ENCODE measurements around the gene SMIM7.

Gene SMIM7

DNA sequence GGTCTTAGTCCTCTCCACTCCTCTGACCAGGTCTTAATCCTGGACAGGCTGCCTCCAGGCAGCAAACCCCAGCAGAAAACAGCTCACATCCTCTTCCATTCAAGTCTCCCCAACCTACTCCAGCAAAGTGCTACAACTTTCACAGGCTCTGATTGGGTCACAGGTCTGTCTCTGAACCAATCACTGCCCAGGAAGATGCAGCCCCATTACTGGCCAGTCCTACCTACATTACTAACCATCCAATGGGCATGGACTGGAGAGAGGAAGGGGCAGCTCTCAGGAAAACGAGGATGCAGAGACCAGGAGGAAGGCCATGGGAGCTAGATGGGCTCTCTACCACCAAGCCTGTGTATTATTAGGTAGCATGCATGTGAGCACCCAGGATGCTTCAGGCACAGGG is 44.1 kb downstream of the SMIM7 start:
- TF ChIP-seq POLR2AphosphoS5 (IDR thresholded peaks at IDR 0.05; ENCODE audit: low read depth, low read length) = no peak
- TF ChIP-seq POLR2A (IDR thresholded peaks at IDR 0.05; ENCODE audit: low read depth, low read length) = no peak
- no peak for TF ChIP-seq TAF1 (IDR thresholded peaks at IDR 0.05; ENCODE audit: borderline replicate concordance, low read depth, low read length)
- DNase-seq (ENCODE audit: insufficient read length) = no peak
- no peak for FAIRE-seq

GRCh38 chr19:16614941-16615340 is 45.0 kb downstream of the SMIM7 start:
- TF ChIP-seq POLR2A (IDR thresholded peaks at IDR 0.05; ENCODE audit: low read depth, low read length) (no peak), TAF1 (IDR thresholded peaks at IDR 0.05; ENCODE audit: borderline replicate concordance, low read depth, low read length) (no peak)
- no peak for FAIRE-seq
- no peak for DNase-seq (ENCODE audit: insufficient read length)

GRCh38 chr19:16613841-16614240 is 46.1 kb downstream of the SMIM7 start:
- TF ChIP-seq POLR2AphosphoS5 (IDR thresholded peaks at IDR 0.05; ENCODE audit: low read depth, low read length) (no peak), TAF1 (IDR thresholded peaks at IDR 0.05; ENCODE audit: borderline replicate concordance, low read depth, low read length) (no peak), POLR2A (IDR thresholded peaks at IDR 0.05; ENCODE audit: low read depth, low read length) (no peak)
- FAIRE-seq = no peak
- no peak for DNase-seq (ENCODE audit: insufficient read length)

DNA sequence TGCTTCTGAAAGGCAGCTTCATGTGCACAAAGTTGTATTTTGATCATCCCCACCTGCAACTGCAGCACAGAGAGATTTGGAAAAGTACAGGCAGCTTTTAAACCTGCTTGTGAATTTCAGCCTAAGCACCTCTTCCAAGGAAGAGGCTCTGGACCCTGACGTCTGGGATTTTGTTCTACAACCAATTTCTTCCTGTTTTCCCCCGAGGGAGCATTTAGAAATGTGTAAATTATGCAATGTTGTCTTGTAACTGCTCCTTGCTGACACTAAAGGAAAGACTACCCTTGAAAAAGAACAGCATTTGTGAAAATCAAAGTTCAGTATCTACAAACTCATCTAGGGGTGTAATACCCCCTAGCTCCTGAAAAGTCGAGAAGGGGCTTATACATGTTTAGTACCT is 47.3 kb downstream of the SMIM7 start:
- no peak for DNase-seq (ENCODE audit: insufficient read length)
- FAIRE-seq = no peak
- TF ChIP-seq POLR2A (IDR thresholded peaks at IDR 0.05; ENCODE audit: low read depth, low read length) = no peak
- no peak for TF ChIP-seq TAF1 (IDR thresholded peaks at IDR 0.05; ENCODE audit: borderline replicate concordance, low read depth, low read length)
- no peak for TF ChIP-seq POLR2AphosphoS5 (IDR thresholded peaks at IDR 0.05; ENCODE audit: low read depth, low read length)

GRCh38 chr19:16611121-16611520 is 48.8 kb downstream of the SMIM7 start:
- TF ChIP-seq TAF1 (IDR thresholded peaks at IDR 0.05; ENCODE audit: borderline replicate concordance, low read depth, low read length) (no peak), POLR2AphosphoS5 (IDR thresholded peaks at IDR 0.05; ENCODE audit: low read depth, low read length) (no peak), POLR2A (IDR thresholded peaks at IDR 0.05; ENCODE audit: low read depth, low read length) (no peak)
- DNase-seq (ENCODE audit: insufficient read length) (no peak), FAIRE-seq (no peak)

GRCh38 chr19:16609511-16610200 is 50.3 kb downstream of the SMIM7 start:
- no peak for DNase-seq (ENCODE audit: insufficient read length)
- FAIRE-seq = no peak
- TF ChIP-seq TAF1 (IDR thresholded peaks at IDR 0.05; ENCODE audit: borderline replicate concordance, low read depth, low read length) (no peak), POLR2AphosphoS5 (IDR thresholded peaks at IDR 0.05; ENCODE audit: low read depth, low read length) (no peak), POLR2A (IDR thresholded peaks at IDR 0.05; ENCODE audit: low read depth, low read length) (no peak)

DNA sequence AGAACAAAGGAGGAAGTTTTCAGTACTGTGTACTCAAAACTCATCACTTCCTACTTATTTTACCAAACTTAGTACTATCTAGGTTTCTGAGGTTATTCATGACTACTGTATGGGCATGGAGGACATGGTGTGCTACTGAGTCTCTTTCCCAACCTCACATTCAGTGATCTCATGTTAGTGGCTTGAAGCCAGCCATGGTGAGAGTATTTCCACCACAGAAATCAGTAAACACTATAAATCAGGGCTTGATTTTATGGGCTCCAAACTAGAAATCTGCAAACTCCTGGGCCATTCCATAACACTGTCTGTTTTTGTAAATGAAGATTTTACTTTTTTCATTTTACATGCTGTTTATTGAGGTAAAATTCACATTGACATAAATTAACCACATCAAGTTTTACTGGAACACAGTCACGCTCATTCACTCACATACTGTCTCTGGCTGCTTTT is 51.6 kb downstream of the SMIM7 start:
- TF ChIP-seq POLR2AphosphoS5 (IDR thresholded peaks at IDR 0.05; ENCODE audit: low read depth, low read length) (no peak), TAF1 (IDR thresholded peaks at IDR 0.05; ENCODE audit: borderline replicate concordance, low read depth, low read length) (no peak), POLR2A (IDR thresholded peaks at IDR 0.05; ENCODE audit: low read depth, low read length) (no peak)
- FAIRE-seq = no peak
- DNase-seq (ENCODE audit: insufficient read length) = no peak

GRCh38 chr19:16607819-16608218 is 52.1 kb downstream of the SMIM7 start:
- DNase-seq (ENCODE audit: insufficient read length) (no peak), FAIRE-seq (no peak)
- TF ChIP-seq POLR2AphosphoS5 (IDR thresholded peaks at IDR 0.05; ENCODE audit: low read depth, low read length) (no peak), TAF1 (IDR thresholded peaks at IDR 0.05; ENCODE audit: borderline replicate concordance, low read depth, low read length) (no peak), POLR2A (IDR thresholded peaks at IDR 0.05; ENCODE audit: low read depth, low read length) (no peak)

DNA sequence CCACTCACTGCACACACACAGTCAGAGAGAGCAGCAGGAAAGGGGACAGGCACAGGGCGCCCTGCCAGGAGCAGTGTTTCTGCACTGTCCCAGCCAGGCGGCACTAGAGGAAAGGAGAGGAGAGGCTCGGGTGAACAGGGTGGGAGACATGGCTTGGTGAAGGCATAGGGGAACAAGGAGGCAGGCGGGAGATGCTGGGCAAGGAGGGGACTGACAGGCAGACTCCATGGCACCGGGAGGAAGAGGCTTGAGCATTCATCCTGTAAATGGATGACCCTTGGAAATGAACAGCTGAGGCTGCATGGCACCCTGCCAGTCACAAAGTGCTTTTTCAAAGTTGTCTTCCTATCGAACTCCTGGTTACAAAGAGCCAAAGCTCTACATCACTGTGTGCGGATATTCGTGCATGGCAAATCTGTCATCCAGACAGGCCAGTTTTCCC is 54.4 kb downstream of the SMIM7 start:
- TF ChIP-seq POLR2AphosphoS5 (IDR thresholded peaks at IDR 0.05; ENCODE audit: low read depth, low read length) = no peak
- no peak for TF ChIP-seq POLR2A (IDR thresholded peaks at IDR 0.05; ENCODE audit: low read depth, low read length)
- TF ChIP-seq TAF1 (IDR thresholded peaks at IDR 0.05; ENCODE audit: borderline replicate concordance, low read depth, low read length) = no peak
- no peak for FAIRE-seq
- no peak for DNase-seq (ENCODE audit: insufficient read length)

DNA sequence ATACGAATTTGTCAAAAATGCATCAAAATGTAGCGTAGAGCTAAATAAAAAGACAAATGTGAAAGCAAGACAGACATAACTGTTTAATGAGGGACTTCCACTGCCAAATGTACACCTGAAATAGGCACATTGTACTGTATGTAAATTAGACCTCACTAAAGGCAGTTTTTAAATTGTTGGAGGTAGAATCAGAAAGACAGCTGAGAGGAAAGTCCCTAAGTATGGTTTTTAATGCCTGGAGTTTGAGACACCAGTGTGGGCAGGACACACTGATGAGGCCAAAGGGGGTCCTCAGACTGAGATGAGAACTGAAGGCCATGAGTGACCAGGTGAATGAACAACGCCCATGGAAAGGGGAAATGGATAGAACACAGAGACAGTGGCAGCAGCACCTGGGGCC is 54.8 kb downstream of the SMIM7 start:
- FAIRE-seq = no peak
- no peak for TF ChIP-seq TAF1 (IDR thresholded peaks at IDR 0.05; ENCODE audit: borderline replicate concordance, low read depth, low read length)
- no peak for TF ChIP-seq POLR2A (IDR thresholded peaks at IDR 0.05; ENCODE audit: low read depth, low read length)
- TF ChIP-seq POLR2AphosphoS5 (IDR thresholded peaks at IDR 0.05; ENCODE audit: low read depth, low read length) = no peak
- no peak for DNase-seq (ENCODE audit: insufficient read length)

GRCh38 chr19:16604615-16605014 is 55.3 kb downstream of the SMIM7 start:
- no peak for FAIRE-seq
- no peak for DNase-seq (ENCODE audit: insufficient read length)
- no peak for TF ChIP-seq POLR2A (IDR thresholded peaks at IDR 0.05; ENCODE audit: low read depth, low read length)
- TF ChIP-seq TAF1 (IDR thresholded peaks at IDR 0.05; ENCODE audit: borderline replicate concordance, low read depth, low read length) = no peak
- no peak for TF ChIP-seq POLR2AphosphoS5 (IDR thresholded peaks at IDR 0.05; ENCODE audit: low read depth, low read length)

DNA sequence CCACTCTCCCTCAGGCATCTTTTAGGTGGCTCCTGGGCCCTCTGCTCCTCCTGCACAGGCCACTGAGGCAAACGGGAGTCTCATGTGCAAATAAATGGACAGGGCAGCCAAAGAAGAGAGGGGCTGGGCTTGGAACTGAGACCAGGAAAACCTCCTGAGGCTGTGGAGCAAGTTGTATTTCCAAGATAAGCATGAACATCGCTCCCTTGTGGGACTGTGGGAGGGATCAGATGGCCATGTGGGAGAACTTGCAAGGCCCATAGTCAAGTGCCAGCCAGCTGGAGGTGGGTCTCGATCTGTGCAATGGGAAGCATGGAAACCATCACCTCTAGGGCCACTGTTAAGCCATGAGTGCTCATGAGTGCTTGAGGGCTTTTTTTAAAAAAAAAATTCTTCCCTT is 56.9 kb downstream of the SMIM7 start:
- DNase-seq (ENCODE audit: insufficient read length) (no peak), FAIRE-seq (no peak)

More for the DNA sequence above, 56.9 kb downstream of the SMIM7 start:
- TF ChIP-seq POLR2AphosphoS5 (IDR thresholded peaks at IDR 0.05; ENCODE audit: low read depth, low read length) = no peak
- TF ChIP-seq POLR2A (IDR thresholded peaks at IDR 0.05; ENCODE audit: low read depth, low read length) = no peak
- no peak for TF ChIP-seq TAF1 (IDR thresholded peaks at IDR 0.05; ENCODE audit: borderline replicate concordance, low read depth, low read length)

Measured in GM12892 (cell line).